Measurements from ENCODE around the gene FOXN4. TPM values are rescaled to one million over a fixed set of nuclear protein-coding genes. Genes with fewer than 3 reads are reported as not detected.

Gene FOXN4
- total and polyA plus RNA-seq, 8 donors: 0.12 TPM; not detected in 7

DNA sequence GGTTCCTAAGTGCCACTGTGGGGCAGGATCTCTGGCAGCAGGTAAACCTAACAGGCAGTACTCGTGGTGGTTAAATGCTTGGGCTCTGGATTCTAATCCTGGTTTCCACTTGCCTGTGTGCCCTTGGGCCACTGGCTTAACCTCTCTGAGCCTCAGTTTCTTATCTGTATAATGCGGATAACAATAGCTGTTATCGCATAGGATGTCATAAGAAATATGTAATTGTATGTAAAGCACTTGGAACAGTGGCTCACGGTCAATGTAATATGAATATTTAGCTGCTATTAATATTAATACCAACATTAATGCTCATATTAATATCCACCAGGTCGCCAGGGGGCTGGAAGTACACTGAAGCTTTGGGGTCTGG lies 16.8 kb downstream of the FOXN4 start:
- no peaks in the 10 kb centered on the region for H3K9me3 ChIP-seq
- WGBS, 2 donors: 67 to 79% methylated on average over 5 of the region's 5 CpGs
- no peak overlapping the region for H3K4me3 ChIP-seq
- intact Hi-C loops (cut with DNase I): no loop called here
- ATAC-seq: no peak
- H3K4me1 ChIP-seq: no peaks in the 10 kb centered on the region
- no peak overlapping the region for H3K27ac ChIP-seq
- H3K27me3 ChIP-seq: no peaks in the 10 kb centered on the region
- DNase-seq: no peak
- TF ChIP-seq, protein P1, sequence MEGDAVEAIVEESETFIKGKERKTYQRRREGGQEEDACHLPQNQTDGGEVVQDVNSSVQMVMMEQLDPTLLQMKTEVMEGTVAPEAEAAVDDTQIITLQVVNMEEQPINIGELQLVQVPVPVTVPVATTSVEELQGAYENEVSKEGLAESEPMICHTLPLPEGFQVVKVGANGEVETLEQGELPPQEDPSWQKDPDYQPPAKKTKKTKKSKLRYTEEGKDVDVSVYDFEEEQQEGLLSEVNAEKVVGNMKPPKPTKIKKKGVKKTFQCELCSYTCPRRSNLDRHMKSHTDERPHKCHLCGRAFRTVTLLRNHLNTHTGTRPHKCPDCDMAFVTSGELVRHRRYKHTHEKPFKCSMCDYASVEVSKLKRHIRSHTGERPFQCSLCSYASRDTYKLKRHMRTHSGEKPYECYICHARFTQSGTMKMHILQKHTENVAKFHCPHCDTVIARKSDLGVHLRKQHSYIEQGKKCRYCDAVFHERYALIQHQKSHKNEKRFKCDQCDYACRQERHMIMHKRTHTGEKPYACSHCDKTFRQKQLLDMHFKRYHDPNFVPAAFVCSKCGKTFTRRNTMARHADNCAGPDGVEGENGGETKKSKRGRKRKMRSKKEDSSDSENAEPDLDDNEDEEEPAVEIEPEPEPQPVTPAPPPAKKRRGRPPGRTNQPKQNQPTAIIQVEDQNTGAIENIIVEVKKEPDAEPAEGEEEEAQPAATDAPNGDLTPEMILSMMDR (IDR thresholded peaks at IDR 0.05): no peak
- no peak for FAIRE-seq
- H3K36me3 ChIP-seq: no peaks in the 10 kb centered on the region

DNA sequence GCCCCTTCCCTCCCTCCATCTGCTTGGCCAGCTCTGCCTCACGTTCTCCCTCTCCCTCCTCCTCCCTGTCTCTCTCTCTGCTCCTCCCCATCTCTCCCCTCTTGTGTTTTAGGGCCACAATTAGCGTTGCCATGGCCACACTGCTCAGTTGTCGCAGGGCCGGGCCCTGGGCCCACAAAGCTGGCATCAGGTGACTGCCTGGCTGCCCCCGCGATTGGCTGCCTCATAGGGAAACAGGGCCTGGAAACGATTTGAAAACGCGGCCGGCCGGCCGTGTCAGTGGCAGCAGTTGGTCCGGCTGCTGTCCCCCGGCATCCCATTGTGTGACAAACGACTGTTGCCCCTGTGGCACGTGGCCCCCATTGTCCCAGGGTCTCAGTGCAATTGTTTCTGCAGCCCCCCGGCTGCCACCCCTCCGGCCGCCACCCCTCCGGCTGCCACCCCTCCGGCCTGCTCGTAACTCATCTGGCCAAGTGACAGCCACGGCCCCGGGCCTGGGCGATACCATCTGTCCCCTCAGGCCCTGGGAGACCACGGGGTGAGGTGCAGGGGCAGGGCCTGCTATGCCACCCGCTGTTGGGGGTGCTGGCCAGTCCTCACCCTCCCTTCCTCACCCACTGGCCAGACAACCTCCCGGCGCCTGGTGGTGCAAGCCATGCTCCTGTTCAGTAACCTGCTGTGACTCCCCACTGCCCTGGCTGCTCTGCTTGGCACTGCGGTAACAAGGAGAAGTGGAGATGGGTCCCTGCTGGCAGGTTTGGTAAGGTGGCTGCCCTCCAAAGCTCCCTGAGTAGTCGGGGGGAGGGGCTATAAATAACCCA lies 17.4 kb downstream of the FOXN4 start:
- Histone ChIP-seq H3K9me3 (no peaks in the 10 kb centered on the region), H3K27ac (no peak overlapping the region), H3K27me3 (no peaks in the 10 kb centered on the region), H3K4me3 (peak overlapping the region in 1 of 4 donors; percentile 27), H3K36me3 (no peaks in the 10 kb centered on the region), H3K4me1 (no peaks in the 10 kb centered on the region)
- WGBS, 2 donors: 17 to 20% methylated on average over 31 of the region's 31 CpGs
- intact Hi-C loops (cut with DNase I): no loop called here
- no peak for FAIRE-seq
- DNase-seq: peak in 3 of 6 donors; percentile 29 to 65 (median 47)
- peak; percentile 70 to 86 (median 84) for ATAC-seq
- TF ChIP-seq, protein P1 (IDR thresholded peaks at IDR 0.05): no peak

DNA sequence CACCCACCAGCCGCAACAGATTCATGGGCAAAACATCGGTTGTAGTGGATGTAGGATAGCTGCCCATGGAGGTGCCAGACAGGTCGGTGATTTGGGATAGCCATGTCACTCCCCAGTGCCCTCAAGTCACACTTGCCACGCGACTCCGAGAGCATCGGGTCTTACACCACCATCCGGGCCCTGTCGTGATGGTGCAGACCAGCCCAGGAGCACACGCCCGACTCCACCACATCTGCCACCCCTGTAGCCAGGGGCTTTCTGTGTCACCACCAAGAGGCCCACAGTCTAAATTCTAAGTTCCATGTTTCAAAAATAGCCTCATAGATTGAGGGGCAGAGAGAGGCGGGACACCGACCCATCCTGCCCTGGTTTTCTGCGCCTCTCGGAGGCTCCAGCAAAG lies 18.0 kb downstream of the FOXN4 start:
- Histone ChIP-seq H3K36me3 (no peaks in the 10 kb centered on the region), H3K4me3 (peak overlapping the region in 1 of 4 donors; percentile 27), H3K4me1 (no peaks in the 10 kb centered on the region), H3K27ac (no peak overlapping the region), H3K9me3 (no peaks in the 10 kb centered on the region), H3K27me3 (no peaks in the 10 kb centered on the region)
- ATAC-seq (no peak), DNase-seq (no peak), FAIRE-seq (no peak)
- intact Hi-C loops (cut with DNase I): no loop called here
- TF ChIP-seq, protein P1 (IDR thresholded peaks at IDR 0.05): no peak
- WGBS, 2 donors: 55 to 60% methylated on average over 15 of the region's 15 CpGs

DNA sequence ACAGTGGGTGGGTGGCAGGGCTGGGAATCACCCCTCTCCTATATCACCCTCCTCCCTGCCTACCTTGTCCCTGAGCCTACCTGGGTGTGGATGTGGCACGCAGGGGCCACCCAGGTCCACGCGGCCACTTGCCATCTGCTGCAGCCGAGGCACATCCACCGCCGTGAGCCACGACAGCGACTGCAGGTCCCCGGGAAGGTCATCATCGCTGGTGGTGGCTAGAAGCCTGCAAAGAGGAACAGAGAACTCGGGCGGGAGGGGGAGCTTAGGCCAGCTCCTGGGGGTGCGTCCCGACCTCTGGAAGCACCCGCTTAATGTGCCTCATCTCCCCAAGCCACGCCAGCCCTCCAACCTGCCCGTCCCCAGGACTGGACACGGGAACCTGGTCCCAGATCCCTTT lies 19.0 kb downstream of the FOXN4 start:
- Histone ChIP-seq H3K36me3 (no peaks in the 10 kb centered on the region), H3K27ac (no peak overlapping the region), H3K4me1 (no peaks in the 10 kb centered on the region), H3K27me3 (no peaks in the 10 kb centered on the region), H3K9me3 (no peaks in the 10 kb centered on the region), H3K4me3 (no peak overlapping the region)
- 82 to 86% methylated on average over 18 of the region's 18 CpGs for WGBS, 2 donors
- TF ChIP-seq, protein P1 (IDR thresholded peaks at IDR 0.05): no peak
- ATAC-seq (no peak), DNase-seq (no peak), FAIRE-seq (no peak)
- intact Hi-C loops (cut with DNase I): no loop called here

DNA sequence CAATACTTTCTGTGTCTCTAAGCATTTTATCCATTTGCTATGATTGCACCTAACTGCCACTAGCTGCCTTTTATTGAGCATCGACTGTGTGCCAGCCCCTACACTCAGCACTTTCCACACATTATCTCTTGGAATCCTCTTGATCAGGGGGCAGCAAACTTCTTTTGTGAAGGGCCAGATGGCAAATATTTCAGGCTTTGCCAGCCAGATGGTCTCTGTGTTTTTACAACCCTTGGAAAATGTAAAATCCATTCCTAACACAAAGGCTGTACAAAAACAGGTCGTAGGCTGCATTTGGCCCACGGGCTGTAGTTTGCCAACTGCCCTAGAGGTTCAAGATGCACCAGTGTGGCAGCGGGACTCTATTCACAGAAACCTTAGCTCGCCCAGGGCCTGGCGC lies 19.5 kb downstream of the FOXN4 start:
- intact Hi-C loops (cut with DNase I): no loop called here
- no peak for DNase-seq
- 79 to 85% methylated on average over 6 of the region's 6 CpGs for WGBS, 2 donors
- no peaks in the 10 kb centered on the region for H3K36me3 ChIP-seq
- ATAC-seq: no peak
- H3K9me3 ChIP-seq: no peaks in the 10 kb centered on the region
- H3K4me1 ChIP-seq: no peaks in the 10 kb centered on the region
- FAIRE-seq: no peak
- TF ChIP-seq, protein P1 (IDR thresholded peaks at IDR 0.05): no peak
- no peaks in the 10 kb centered on the region for H3K27me3 ChIP-seq
- no peak overlapping the region for H3K4me3 ChIP-seq
- H3K27ac ChIP-seq: no peak overlapping the region
